Iris pigment epithelial cell (primary cell): Measurements from ENCODE around the gene PTPRJ.
"Not testable (repeated sequence)": the region's sequence is repeated elsewhere in the genome, so short reads cannot be mapped to it uniquely, and the experiment has no call there.

Experiments used
- DNase-seq: peaks from one replicate; pipeline ENCODE4 v3.0.0-alpha.2; 2011; ENCODE audit warnings: low read depth

The PTPRJ gene

DNA sequence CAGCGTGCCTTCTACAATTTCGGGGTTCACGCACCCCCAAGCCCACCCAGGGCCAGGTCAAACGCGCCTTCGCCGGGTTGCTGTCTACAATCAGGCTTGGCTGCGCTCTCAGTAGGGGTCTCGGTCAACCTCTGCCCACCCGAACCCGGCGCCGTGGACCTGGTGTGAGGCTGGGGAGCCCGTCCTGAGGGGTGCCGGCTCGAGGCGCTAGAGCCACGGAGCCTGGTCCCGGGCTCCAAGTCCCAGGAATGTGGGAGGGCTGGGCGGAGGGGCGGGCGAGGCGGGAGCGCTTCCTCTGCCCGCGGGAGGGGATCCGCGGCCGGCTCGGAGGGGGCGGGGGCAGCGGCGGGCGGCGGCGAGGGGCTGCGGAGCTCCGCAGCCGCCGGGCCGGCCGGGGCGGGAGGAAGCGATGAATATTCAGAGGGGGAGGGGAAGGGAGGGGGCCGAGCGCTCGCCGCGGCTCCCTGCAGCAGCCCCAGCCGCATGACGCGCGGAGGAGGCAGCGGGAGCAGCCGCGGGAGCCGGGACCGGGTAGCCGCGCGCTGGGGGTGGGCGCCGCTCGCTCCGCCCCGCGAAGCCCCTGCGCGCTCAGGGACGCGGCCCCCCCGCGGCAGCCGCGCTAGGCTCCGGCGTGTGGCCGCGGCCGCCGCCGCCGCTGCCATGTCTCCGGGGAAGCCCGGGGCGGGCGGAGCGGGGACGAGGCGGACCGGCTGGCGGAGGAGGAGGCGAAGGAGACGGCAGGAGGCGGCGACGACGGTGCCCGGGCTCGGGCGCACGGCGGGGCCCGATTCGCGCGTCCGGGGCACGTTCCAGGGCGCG lies at the start of gene PTPRJ:
PTPRJ (plus strand) TSS at position 472 of the 819 bp plus-strand sequence. CDS start 354 bp downstream, outside the sequence.
- DNase-seq = peak; percentile 57

DNA sequence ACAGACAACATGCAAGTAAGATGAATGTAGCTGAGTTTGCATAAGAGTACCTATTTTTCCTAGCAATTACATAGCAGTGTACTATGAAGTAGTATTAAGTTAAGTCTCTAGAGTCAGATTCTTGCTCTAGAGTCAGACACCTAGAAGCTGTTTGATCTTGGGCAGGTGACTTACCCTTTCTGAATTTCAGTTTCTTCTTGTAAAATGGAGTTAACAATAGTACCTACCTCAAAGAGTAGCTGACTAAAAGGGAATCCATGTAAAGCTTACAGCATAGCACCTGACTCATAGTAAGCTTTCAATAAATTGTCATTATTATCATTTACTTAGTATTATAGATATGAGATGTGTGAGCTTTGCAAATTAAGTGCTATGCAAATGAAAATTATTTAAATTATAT lies 47.8 kb upstream of the PTPRJ start:
- no peak for DNase-seq

DNA sequence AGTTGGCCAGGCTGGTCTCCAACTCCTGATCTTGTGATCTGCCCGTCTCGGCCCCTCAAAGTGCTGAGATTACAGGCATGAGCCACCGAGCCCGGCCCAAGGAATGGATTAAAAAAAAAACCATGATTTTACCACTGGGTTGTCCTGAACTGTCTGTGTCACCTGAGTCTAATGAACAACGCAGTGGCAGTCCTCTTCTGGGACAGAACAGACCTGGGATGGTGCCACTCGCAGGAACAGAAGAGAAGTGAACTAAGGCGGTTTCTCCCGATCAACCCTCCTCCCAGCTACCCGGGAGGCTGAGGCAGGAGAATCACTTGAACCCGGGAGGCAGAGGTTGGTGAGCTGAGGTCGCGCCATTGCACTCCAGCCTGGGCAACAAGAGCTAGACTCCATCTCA lies 46.6 kb upstream of the PTPRJ start:
- not testable (repeated sequence) for DNase-seq

DNA sequence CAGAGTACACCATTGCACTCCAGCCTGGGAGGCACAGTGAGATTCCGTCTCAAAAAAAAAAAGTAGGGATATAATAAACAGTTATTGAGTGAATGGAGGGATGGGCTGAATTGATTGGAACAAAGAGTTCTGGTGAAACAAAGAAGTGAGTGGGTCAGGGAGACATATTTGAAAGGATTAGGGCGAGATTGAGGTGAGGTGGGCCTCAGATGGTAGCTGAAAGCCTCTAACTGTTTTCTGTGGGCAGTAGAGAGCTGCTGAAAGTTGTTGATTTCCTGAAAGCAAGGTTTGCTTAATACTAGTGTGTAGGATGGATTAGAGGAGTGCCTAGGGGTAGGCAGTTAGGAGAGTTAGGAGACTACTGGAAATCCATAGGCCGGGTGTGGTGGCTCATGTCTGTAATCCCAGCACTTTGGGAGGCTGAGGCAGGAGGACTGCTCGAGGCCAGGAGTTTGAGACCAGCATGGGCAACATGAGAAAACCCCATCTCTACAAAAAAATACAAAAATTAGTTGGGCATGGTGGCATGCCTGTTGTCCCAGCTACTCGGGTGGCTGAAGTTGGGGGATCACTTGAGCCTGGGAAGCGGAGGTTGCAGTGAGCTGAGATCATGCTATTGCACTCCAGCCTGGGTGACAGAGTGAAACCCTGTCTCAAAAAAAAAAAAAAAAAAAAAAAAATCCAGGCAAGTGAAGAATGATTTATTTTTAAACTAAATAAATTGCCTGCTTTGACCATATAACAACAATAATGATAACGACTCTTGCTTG lies 41.4 kb upstream of the PTPRJ start:
- no peak for DNase-seq

DNA sequence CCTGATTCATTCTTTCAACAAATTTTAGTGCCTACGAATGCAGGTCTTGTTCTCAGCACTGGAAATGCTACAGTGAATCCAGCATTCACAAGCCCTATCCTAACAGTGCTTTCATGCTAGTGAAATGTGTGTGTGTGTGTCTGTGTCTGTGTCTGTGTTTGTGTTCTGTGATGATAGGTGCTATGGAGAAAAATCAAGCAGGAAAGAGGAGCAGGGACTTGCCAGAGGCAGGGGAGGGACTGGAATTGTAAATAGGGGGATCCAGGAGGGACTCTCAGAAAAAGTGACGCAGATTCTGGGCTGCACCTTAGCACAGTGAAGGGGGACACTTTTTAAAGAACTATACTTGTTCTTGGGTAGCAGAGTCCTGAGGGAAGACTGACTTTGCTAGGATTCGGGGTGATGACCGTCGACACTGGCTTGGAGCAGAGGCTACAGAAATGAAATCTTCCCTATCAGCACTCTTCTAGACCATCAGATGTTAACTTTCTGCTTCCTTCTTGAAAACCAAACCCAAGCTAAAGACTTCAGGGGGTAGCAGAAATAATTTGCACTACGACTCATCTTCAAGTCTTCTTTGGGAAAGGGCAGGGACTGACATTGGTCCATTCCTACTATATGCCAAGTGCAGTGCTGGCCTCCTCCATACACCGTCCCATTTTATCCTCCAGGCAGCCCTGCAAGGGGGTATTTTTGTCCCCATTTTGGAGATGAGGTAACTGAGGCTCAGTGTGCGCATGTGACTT lies 39.3 kb upstream of the PTPRJ start:
- no peak for DNase-seq

DNA sequence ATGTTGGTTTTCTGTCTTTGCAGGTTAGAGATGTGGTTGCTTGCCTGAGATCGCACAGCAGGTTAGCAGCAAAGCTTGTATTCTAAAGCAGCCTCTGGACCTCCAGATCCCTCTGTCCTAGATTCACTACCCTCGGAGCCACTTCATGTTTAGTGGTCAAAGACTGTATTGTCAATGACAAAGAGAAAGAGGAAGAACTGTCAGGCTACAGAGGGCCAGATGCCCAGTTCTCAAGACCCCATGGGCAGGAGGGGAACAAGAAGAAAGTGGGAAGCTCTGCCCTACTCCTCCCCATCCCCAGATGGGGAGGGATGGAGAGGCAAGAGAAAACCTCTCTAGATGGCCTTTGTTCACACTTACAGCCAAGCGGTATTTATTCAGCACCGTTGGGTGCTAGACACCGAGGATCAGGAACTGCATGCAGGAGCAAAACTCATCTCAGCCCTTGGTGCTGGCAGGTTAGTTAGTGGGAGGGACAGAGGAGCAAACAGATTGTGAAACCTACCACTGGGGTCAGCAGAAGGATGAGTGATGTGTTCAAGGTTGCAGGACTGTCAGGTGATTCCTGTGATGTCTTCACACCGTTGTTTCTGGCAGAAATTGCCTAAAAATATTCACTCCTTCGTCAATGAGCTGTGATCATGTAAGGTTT lies 38.3 kb upstream of the PTPRJ start:
- peak; percentile 43 for DNase-seq

DNA sequence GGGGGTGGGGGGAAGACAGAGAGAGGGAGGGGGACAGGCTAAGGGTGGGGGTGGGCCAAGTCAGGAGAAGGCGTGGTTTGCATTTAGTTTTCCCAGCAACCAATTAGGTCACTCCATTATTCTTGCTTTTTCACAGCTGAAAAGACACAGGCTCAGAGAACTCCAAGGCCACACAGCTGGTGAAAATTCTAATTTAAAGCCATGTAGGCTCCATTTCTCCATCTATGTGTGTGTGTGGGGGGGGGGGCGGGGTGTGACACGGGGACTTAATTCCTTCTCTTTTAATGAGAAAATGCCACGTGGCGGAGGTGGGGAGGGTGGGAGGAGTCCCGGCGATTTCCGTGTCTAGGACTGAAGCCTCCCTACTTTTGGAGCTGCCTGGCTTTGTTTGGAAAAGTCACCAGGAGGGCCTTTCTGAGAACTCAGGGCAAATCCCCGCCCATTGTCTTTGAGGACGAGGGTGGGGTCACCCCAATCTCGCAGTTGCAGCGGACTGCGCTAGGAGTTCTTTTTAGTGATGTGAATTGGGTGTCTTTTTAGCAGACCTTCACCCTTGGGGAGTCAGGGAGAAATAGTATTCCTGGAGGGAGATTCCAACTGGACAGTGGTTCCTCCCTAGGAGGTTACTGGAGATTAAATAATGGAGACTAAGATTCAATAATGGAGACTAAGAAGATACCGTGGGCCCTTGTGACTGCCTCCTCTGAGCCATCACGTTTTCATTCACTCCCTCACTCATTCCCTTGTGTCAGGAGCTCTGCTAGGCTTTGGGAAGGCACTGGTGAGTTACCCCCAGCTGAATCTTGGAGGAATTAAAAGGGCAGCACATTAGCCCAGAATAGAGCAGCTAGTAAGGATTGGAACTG lies 36.4 kb upstream of the PTPRJ start:
- no peak for DNase-seq

DNA sequence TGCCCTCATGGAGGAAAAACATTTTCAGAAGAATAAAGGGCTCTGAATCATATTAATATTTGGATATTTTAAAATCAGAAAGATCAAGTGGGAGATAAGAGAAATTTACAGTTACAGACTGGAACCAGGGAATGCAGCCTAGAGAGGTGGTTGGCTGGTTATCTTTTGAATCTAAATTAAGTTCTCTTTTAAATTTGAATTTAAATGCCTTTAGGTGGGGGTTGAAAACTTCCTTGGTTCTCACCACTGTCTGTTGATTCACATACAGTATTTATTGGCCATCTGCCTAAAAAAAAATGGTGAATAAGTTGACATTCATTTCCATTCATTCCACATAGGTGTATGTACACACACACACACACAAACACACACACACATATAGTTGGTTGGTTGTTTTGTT lies 35.7 kb upstream of the PTPRJ start:
- peak; percentile 42 for DNase-seq

DNA sequence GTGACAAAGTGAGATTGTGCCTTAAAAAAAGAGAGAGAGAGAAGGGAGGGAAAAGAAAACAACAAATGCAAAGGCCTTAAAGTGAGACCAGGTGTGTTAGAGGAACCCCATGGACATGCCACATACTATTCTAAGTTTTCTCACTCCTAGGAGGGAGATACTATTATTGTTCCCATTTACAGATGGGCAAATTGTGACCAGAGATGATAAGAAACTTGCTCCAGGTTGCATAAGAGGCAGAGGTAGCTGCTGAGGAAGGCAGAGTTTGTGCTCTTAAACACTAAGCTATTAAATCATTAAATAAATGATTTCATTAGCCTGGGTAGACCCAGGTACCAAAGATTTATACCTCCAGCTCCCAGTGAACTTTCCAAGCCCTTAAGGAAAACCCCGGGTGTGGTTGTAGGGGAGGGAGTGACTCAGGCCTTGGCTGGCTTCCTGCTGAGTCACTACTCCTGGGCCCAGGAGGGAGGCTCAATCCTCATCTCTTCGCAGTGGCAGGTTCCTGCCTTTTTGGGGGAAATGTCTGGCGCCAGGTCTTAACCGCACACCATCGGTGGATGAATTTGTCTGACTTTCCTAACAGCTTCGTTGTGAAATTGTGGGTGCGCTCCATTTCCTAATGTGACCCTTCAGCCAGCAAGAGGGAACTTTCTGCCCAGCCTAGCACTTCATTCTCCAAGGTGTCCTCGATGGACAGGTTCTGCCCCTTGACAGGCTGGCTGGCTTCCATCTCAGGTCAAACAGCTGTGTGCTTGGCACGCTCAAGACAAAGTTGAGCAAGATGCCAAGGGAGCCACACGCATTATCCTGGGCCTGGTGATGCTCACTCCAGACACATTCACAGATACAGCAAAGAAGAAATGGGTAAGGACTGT lies 33.4 kb upstream of the PTPRJ start:
- peak; percentile 96 for DNase-seq

DNA sequence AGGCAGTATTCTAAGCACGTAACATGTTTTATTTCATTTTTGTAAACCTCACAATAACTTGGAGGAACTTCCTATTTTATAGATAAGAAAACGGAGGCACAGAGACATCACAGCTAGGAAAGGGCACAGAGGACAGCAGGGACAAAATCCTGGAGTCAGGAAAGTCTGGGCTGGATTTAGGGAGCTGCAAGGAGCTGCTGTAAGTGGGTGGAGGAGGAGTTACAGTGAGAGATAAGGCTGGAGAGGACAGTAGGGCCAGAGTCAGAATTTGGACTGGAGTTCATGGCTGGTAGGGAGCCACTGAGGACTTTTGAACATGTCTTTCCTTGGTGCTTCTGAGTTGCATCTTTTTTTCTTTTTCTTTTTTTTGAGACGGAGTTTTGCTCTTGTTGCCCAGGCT lies 32.2 kb upstream of the PTPRJ start:
- DNase-seq = no peak

DNA sequence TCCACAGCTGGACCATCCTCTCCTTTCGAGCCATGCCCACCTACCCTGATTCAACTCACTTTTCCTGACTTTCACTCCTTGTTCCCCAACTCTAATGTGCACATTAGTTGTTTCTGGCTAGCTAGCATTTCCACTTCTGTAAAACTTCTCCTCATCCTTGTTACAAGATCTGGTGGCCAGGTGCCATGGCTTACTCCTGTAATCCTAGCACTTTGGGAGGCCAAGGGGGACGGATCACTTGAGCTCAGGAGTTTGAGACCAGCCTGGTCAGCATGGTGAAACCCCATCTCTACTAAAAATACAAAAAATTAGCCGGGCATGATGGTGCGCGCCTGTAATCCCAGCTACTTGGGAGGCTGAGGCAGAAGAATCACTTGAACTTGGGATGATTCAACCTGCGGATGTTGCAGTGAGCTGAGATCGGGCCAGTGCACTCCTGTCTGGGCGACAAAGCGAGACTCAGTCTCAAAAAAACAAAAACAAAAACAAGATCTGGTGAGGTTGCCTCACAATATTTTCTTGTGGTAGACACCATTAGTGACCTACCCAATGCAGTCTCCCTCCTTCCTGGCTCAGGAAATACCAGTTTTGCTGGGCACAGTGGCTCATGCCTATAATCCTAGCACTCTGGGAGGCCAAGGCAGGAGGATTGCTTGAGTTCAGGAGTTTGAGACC lies 31.2 kb upstream of the PTPRJ start:
- not testable (repeated sequence) for DNase-seq

DNA sequence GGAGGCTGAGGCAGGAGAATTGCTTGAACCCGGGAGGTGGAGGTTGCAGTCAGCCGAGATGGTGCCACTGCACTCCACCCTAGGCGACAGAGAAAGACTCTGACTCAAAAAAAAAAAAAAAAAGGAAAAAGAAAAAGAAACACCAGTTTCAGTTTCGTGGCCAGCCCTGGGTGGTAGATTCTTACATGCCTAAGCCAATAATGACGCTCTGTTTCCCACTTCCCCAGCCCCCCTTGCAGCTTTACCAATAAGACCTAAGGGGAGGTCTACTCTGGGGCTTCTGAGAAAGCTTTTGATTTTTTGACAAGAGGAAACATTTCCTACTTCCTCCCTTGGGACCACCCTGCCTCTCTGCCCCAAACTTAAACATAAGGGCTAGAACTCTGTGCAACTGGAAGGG lies 30.0 kb upstream of the PTPRJ start:
- DNase-seq = peak; percentile 64

DNA sequence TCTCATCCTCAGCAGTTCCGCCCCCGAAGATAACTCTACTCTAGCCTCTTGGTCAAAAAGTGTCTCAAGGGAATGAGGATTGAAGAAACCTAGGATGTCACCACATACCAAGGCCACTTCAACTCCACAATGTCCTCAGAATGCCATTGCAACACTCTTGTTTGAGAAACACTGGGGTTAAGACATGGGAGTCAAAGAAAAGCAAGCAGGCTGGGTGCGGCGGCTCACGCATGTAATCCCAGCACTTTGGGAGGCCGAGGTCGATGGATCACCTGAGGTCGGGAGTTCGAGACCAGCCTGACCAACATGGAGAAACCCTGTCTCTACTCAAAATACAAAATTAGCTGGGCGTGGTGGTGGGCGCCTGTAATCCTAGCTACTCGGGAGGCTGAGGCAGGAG lies 28.9 kb upstream of the PTPRJ start:
- DNase-seq = not testable (repeated sequence)

DNA sequence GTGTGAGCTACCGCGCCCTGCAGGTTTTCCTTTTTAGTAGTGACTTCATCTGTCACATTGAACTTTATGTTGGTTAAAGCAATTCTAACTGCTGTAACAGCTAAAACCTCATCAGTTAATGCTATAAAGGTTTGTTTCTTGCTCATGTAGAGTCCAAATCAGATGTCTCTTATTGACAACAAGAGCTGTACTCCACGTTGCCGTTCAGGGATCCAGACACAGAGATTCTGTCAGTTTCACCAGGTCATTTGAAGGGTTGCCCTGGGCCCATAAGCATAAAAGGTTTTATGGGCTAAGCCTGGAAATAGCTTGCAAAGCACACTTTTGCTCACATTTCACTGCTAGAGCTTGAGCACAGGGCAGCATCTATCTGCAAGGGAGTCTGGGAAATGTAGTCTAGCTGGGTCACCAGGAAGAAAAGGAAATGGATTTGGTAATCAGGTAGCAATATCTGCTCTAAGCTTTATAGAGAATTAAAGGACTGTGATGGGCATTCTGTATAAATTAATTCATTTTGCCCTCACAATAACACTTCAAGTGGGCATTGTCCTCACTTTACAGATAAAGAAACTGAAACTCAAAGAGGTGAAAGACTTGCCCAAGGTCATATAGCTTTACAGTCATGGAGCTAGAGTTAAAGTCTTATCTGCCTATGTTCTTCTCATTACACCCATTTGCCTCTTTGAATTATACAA lies 25.2 kb upstream of the PTPRJ start:
- DNase-seq = no peak

DNA sequence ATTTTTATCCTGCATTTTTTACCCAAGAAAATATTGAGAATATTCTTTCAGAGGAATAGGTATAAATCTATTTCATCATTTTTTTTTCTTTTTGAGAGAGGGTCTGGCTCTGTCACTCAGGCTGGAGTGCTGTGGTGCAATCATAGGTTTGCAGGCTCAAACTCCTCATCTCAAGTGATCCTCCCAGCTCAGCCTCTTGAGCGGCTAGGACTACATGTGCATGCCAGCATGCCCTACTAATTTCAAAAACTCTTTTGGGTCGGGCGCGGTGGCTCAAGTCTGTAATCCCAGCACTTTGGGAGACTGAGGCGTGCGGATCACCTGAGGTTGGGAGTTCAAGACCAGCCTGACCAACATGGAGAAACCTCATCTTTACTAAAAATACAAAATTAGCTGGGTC lies 20.3 kb upstream of the PTPRJ start:
- no peak for DNase-seq

DNA sequence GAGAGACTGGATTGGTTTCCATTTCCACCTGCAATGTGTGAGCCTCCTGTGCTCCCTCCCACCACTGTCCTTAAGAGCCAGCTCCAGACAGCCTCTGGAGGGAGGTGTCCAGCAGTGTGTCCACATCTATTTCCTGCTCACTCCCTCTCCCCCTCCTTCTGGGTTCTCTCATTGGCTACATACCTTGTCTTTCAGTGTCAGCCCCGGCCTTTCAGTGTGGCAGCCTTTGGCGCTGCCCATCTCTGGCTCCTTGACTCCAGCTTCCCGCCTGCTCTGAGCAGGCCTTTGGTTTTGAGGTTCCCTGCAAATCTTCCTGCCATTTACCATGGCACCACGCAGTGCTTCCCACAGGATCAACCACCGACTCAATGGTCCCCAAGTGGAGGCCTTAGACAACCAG lies 19.0 kb upstream of the PTPRJ start:
- DNase-seq = no peak

DNA sequence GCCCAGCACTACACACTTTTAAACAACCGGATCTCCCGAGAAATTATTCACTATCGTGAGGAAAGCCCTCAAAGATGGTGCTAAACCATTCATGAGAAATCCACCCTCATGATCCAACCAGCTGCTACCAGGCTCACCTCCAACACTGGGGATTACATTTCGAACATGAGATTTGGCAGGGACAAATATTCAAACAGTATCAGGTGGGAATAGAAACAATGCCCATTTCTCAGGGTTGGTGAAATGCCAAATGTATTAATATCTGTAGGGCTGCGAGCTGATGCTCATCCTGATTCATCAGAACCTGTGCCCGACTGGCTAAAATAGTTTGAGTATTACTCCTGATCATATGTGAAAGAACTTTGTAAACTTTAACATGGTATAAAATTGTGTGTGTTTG lies 15.8 kb upstream of the PTPRJ start:
- DNase-seq = no peak

DNA sequence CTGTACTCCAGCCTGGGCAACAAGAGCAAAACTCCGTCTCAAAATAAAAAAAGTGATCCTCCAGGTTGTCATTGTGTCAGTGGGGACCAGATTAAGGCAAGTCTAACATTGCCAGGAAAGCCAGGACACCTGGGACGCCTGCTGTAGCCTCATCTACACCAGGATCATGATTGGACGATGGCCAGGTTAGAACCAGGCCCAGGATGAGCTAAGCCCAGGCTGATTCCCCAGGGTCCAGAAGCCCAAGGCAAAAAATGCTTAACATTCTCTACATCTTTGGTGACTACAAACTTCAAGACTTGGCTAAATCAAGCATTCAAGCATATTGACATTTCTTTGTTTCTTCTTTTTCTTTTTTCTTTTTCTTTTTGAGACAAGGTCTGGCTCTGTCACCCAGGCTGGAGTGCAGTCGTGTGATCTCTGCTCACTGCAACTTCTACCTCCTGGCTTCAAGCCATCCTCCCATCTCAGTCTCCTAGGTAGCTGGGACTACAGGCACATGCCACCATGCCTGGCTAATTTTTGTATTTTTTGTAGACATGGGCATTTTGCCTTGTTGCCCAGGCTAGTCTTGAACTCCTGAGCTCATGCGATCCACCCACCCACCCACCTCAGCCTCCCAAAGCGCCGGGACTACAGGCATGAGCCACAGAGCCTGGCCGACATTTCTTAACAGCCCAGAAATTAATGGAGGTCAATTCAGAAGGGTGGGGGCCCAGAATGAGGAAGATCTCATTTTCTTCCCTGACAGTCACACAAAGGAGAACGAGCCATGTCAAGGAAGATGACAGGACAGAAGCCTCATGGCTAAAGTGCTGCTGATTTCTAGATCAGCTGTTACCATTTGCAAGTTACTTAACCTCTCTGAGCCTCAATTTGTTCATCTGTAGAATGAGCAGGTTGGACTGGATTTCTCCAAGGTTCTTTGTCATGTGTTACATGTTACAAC lies 12.5 kb upstream of the PTPRJ start:
- DNase-seq = no peak
